ENCODE data around the gene NSD2. TPM values are rescaled to one million over a fixed set of nuclear protein-coding genes. Genes with fewer than 3 reads are reported as not detected.

NSD2 gene
- total and polyA plus RNA-seq, 9 of the 15 experiments (the other 6 are each of a cell fraction or from before 2014, with no cell fraction given) = 6.4 to 126 (median 58.8) TPM

- Histone ChIP-seq H3K4me2 (ENCODE audit: insufficient read depth, low read length) (no peak overlapping the region), H3K27ac (ENCODE audit: extremely low read depth, low read depth, low read length) (no peak overlapping the region), H3K4me3 (no peak overlapping the region), H3K9ac (ENCODE audit: insufficient read depth in 1 of 2, low read depth in 2 of 2, low read length in 2 of 2) (0 out of 4 replicates have a peak overlapping the region, but pooled peaks of 1 of the 2 experiments have one; percentile 30), H3K4me1 (replicated peaks in 1 of 2; ENCODE audit: control insufficient read depth in 2 of 2, insufficient read depth in 2 of 2, low read length in 2 of 2) (peaks cover 2 to 55% of the 10 kb centered on the region in 2 experiments; a peak in 4 of 5 replicates), H2AFZ (ENCODE audit: low read depth, low read length) (no peak overlapping the region), H3K9me3 (replicated peaks; ENCODE audit: control insufficient read depth, insufficient read depth, low read depth, low read length) (no peaks in the 10 kb centered on the region), H3K36me3 (ENCODE audit: control insufficient read depth, insufficient read depth, low read length) (peaks cover 96% of the 10 kb centered on the region), H3K27me3 (ENCODE audit: control insufficient read depth in 2 of 2, insufficient read depth in 2 of 2, low read length in 2 of 2) (no peaks in the 10 kb centered on the region), H3K9me1 (ENCODE audit: control insufficient read depth, insufficient read depth, low read length) (no peaks in the 10 kb centered on the region), H4K20me1 (replicated peaks; ENCODE audit: control insufficient read depth, insufficient read depth, low read length) (peaks cover 15% of the 10 kb centered on the region), H3K79me2 (ENCODE audit: control insufficient read depth, insufficient read depth, low read length) (no peaks in the 10 kb centered on the region)
- intact Hi-C loops (cut with micrococcal nuclease) = no loop called here
- in situ Hi-C loops (cut with MboI) = no loop called here
- CTCF ChIA-PET (ENCODE audit: low intra/inter-chr PET ratio) = no interaction called here
- BruUV-seq (replicated peaks) = no TSS peak
- DNase-seq (ENCODE audit: extremely low read depth in 1 of 4, low spot score in 3 of 4) = no peak
- FAIRE-seq = no peak
- POLR2A ChIA-PET = interaction anchor here (0.8 kb wide), 2 partner anchors 25 to 62 kb away, joined by 4 to 5 read pairs; partner anchors contain the start of gene NELFA
- TF ChIP-seq POLR2G (IDR thresholded peaks at IDR 0.05; ENCODE audit: low read depth, low read length) = peak; percentile 68
- peak; percentile 22; the same call in 1 of the 2 replicates for TF ChIP-seq NFIC (IDR thresholded peaks at IDR 0.05)
- peak; percentile 24 for TF ChIP-seq FIP1L1 (IDR thresholded peaks at IDR 0.05; ENCODE audit: low read depth, low read length, poor library complexity, severe bottlenecking)
- peak; percentile 89 for TF ChIP-seq RBM22 (IDR thresholded peaks at IDR 0.05; ENCODE audit: low read depth, low read length, poor library complexity, severe bottlenecking)
- TF ChIP-seq ZBTB34 (CRISPR knock-in tag; IDR thresholded peaks at IDR 0.05) = no peak
- TF ChIP-seq POLR2AphosphoS2 (IDR thresholded peaks at IDR 0.05; ENCODE audit: low read length) = peak; percentile 24; the same call in 1 of the 2 replicates
- no peak for TF ChIP-seq PTBP1 (IDR thresholded peaks at IDR 0.05; ENCODE audit: low read depth, low read length)
- WGBS (ENCODE audit: insufficient coverage, low coverage, missing lambda C conversion rate) = 92% methylated on average over 21 of the region's 21 CpGs
- no peak for ATAC-seq
These were observed 112.7 kb downstream of the NSD2 start for GRCh38 chr4:1983846-1984405.

All from K562 (cell line).